Measurements from ENCODE around the gene CCDC51. TPM values are rescaled to one million over a fixed set of nuclear protein-coding genes. Genes with fewer than 3 reads are reported as not detected.

Gene CCDC51
- total and polyA plus RNA-seq, 2 of the 13 experiments (the other 11 are each of a cell fraction or from before 2014, with no cell fraction given), result 18.1 to 29.4 TPM

DNA sequence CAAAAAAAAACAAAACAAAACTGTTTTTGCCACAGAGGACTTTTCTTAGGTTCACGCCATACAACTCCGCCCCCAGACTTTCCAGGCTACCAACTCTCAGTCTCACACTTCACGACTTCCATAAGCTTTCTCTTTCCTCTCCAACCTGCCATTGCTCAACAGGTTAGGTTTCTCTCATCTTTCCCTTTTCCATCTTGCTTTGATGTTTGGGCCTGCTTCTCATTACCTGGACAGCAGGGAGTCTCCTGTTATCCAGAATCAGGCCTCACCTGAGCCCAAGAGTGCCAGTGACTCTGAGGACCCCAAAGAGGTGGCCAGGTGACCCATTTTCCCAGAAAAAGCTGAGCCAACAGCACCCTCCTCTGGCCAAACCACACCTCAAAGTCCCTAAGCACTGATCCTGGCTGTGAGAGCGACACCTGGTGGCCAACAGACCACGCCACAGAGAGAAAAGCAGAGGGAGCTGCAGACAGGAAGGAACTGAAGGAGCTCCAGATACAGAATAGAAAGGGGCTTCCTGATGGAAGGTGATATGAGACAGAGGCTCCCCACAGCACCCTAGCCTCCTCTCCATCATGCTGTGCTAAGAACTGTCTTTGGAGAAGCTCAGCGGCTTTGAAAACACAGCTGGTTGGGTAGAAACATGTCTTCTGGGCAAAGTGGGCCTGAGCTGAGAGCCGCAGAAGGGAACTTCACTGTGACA is 4.0 kb downstream of the CCDC51 start (continued):
- TF ChIP-seq, protein P1, sequence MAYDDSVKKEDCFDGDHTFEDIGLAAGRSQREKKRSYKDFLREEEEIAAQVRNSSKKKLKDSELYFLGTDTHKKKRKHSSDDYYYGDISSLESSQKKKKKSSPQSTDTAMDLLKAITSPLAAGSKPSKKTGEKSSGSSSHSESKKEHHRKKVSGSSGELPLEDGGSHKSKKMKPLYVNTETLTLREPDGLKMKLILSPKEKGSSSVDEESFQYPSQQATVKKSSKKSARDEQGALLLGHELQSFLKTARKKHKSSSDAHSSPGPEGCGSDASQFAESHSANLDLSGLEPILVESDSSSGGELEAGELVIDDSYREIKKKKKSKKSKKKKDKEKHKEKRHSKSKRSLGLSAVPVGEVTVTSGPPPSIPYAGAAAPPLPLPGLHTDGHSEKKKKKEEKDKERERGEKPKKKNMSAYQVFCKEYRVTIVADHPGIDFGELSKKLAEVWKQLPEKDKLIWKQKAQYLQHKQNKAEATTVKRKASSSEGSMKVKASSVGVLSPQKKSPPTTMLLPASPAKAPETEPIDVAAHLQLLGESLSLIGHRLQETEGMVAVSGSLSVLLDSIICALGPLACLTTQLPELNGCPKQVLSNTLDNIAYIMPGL (CRISPR knock-in tag; IDR thresholded peaks at IDR 0.05; ENCODE audit: borderline replicate concordance in 1 of 2, low read depth in 1 of 2), result peak; percentile 86 to 92
- TF ChIP-seq SMAD9 (CRISPR knock-in tag; IDR thresholded peaks at IDR 0.05) (0 out of 2 replicates have a peak, but pooled peaks have one; percentile 17), ZNF547 (CRISPR knock-in tag; IDR thresholded peaks at IDR 0.05) (0 out of 2 replicates have a peak, but pooled peaks have one; percentile 43), HOXA7 (CRISPR knock-in tag; IDR thresholded peaks at IDR 0.05) (no peak), ZNF850 (CRISPR knock-in tag; conservative IDR thresholded peaks at IDR 0.05) (no peak), ARNTL (CRISPR knock-in tag; IDR thresholded peaks at IDR 0.05) (no peak), ZNF670 (CRISPR knock-in tag; IDR thresholded peaks at IDR 0.05; ENCODE audit: borderline replicate concordance) (no peak), HNRNPH1 (optimal IDR thresholded peaks at IDR 0.05; ENCODE audit: low read depth, low read length) (no peak), ZNF746 (CRISPR knock-in tag; IDR thresholded peaks at IDR 0.05) (no peak), MATR3 (CRISPR knock-in tag; IDR thresholded peaks at IDR 0.05) (no peak), HNRNPL (IDR thresholded peaks at IDR 0.05; ENCODE audit: low read depth, low read length) (no peak), YEATS2 (CRISPR knock-in tag; IDR thresholded peaks at IDR 0.05; ENCODE audit: borderline replicate concordance) (peak; percentile 41; the same call in 1 of the 2 replicates), ZMYM4 (CRISPR knock-in tag; IDR thresholded peaks at IDR 0.05) (peak; percentile 62), CENPT (CRISPR knock-in tag; IDR thresholded peaks at IDR 0.05; ENCODE audit: low read depth) (no peak), KAT7 (CRISPR knock-in tag; IDR thresholded peaks at IDR 0.05; ENCODE audit: borderline replicate concordance) (0 out of 2 replicates have a peak, but pooled peaks have one; percentile 70), RFX1 (IDR thresholded peaks at IDR 0.05) (no peak), YEATS4 (CRISPR knock-in tag; IDR thresholded peaks at IDR 0.05; ENCODE audit: borderline replicate concordance) (0 out of 2 replicates have a peak, but pooled peaks have one; percentile 31), ZNF468 (CRISPR knock-in tag; IDR thresholded peaks at IDR 0.05) (no peak), ZNF556 (CRISPR knock-in tag; IDR thresholded peaks at IDR 0.05; ENCODE audit: borderline replicate concordance) (no peak; the same call in 1 of the 2 replicates), NFRKB (IDR thresholded peaks at IDR 0.05) (no peak), ZNF432 (CRISPR knock-in tag; IDR thresholded peaks at IDR 0.05; ENCODE audit: borderline replicate concordance) (no peak), PHF20 (CRISPR knock-in tag; IDR thresholded peaks at IDR 0.05) (no peak), RFX5 (IDR thresholded peaks at IDR 0.05; ENCODE audit: low read depth, low read length) (no peak)
- TF ChIP-seq, protein P2, sequence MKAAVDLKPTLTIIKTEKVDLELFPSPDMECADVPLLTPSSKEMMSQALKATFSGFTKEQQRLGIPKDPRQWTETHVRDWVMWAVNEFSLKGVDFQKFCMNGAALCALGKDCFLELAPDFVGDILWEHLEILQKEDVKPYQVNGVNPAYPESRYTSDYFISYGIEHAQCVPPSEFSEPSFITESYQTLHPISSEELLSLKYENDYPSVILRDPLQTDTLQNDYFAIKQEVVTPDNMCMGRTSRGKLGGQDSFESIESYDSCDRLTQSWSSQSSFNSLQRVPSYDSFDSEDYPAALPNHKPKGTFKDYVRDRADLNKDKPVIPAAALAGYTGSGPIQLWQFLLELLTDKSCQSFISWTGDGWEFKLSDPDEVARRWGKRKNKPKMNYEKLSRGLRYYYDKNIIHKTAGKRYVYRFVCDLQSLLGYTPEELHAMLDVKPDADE (CRISPR knock-in tag; IDR thresholded peaks at IDR 0.05), result no peak
- TF ChIP-seq, protein P3, sequence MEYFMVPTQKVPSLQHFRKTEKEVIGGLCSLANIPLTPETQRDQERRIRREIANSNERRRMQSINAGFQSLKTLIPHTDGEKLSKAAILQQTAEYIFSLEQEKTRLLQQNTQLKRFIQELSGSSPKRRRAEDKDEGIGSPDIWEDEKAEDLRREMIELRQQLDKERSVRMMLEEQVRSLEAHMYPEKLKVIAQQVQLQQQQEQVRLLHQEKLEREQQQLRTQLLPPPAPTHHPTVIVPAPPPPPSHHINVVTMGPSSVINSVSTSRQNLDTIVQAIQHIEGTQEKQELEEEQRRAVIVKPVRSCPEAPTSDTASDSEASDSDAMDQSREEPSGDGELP (IDR thresholded peaks at IDR 0.05; ENCODE audit: borderline replicate concordance, low read depth), result peak; percentile 69; the same call in 1 of the 2 replicates
- TF ChIP-seq, protein P4, sequence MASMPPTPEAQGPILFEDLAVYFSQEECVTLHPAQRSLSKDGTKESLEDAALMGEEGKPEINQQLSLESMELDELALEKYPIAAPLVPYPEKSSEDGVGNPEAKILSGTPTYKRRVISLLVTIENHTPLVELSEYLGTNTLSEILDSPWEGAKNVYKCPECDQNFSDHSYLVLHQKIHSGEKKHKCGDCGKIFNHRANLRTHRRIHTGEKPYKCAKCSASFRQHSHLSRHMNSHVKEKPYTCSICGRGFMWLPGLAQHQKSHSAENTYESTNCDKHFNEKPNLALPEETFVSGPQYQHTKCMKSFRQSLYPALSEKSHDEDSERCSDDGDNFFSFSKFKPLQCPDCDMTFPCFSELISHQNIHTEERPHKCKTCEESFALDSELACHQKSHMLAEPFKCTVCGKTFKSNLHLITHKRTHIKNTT (CRISPR knock-in tag; IDR thresholded peaks at IDR 0.05), result no peak

Measured in HepG2 (cell line).